Renal pelvis (tissue), 4 donors: ENCODE results near the gene ZSWIM5. TPM values are rescaled to one million over a fixed set of nuclear protein-coding genes. Genes with fewer than 3 reads are reported as not detected.
A peak's percentile ranks its signal among the peaks of the same experiment; 100 is the strongest.
"Not testable (repeated sequence)": the region's sequence is repeated elsewhere in the genome, so short reads cannot be mapped to it uniquely, and the experiment has no call there.

ENCODE experiments used
- DNase-seq: peaks from one replicate; pipeline ENCODE4 v3.0.0-alpha.2; 2013
- polyA plus RNA-seq, 3 donors: library from polyadenylated mRNA; unstranded; fragments of 120-200 nt; gene quantifications; one replicate each; pipeline ENCODE4 v1.2.1, GENCODE V29; 2013; ENCODE audit not compliant: insufficient read length in 3 of 3

The ZSWIM5 gene
- polyA plus RNA-seq, 3 donors, result 6.8 to 8.3 (median 7.6) TPM

DNA sequence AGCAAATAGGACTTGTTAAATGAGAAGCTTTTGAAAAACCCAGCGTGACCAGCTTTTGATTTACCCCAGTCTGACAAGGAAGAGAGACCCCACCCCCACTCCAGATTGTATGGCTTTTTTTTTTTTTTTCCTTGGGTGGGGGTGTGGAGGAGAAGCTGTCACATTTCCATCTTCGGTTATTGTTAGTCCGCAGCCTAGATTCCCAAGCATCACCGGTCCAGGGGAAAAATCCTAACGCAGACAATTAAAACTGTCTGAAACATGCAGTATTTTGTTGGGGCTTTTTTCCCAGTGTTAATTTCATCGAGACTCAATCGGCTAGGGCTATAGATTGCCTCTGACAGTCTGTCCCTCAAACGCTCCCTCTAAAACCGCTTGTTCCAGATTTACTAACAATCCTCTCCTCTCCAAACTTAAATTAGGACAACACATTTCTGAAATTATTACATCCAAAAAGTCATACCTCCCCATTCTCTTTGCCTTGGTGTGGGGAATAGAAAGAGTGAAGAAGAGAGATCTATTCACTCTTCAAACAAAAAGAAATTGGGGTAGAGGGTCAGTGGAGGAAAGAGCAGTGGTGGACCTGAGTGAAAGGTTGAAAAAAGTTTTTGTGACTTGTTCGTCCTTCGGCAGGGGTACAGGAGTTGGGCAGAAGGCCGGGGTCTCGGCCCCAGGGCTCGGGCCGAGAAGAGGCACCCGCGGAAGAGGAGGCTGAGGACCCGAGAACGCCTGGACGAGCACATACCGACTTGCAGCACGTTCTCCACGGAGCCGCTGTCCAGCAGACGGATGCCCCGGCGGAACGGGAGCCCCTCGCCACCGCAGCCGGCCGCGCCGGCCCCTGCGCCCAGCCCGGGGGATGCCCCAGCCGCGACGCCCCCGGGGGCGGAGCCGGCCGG, 1.1 kb downstream of the ZSWIM5 start:
- DNase-seq, result peak; percentile 43

DNA sequence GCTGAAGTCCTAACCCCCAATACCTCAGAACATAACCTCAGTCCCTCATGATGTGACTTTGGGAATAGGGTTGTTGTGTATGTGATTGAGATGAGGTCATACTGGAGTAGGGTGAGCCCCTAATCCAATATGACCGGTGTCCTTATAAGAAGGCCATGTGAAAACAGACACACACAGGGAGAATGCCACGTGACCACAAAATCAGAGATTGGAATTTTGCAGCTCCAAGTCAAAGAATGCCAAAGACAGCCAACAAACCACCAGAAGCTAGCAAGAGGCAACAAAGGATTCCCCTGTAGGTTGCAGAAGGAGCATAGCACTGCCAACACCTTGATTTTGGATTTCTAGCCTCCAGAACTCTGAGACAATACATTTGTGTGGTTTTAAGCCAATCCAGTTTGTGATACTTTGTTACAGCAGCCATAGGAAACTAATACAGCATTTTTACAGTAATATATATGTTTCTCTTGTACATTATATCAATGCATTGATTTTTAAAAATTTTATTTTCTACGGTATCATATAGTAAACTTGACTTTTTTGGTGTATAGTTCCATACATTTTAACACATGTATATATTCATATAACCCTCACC, 5.4 kb downstream of the ZSWIM5 start:
- no peak for DNase-seq

GRCh38 chr1:45200435-45200834, 6.0 kb downstream of the ZSWIM5 start:
- DNase-seq, result no peak

- DNase-seq, result no peak
Measured at GRCh38 chr1:45198185-45198584, 8.2 kb downstream of the ZSWIM5 start.

DNA sequence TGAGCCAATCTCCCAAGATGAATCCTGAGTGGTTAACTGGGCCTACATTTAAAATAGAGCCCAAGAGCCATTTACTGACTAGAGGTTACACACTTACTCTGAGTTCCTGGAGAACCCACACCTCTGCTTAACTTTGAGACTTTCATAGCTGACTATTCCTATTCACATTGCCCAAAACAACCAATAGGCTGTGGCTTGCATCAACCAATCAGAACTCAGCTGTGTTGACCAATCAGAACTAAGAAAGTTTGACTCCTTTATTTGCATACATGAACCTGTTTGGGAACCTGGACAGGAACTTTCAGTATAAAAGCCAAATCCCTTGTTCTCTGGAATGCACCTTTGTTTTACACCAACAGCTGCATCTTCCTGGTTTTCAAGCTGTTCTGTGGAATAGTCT, 9.5 kb downstream of the ZSWIM5 start:
- no peak for DNase-seq

DNA sequence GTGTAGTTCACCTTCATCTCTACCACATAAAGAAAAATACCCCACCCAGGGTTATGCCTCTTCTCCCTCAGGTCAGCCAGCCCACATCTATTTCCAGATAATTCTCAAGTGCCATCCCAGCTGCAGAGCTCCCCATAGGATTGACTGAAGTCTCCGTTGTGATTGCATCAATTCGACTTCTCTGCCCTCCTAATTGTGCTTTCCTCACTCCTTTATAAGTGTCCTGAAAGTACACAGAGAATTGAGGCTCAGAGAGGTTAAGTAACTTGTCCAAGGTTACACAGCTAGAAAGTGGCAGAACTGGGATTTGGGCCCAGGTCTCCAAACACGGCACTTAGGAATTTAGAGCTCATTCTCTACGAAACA, 15.0 kb downstream of the ZSWIM5 start:
- no peak for DNase-seq

DNA sequence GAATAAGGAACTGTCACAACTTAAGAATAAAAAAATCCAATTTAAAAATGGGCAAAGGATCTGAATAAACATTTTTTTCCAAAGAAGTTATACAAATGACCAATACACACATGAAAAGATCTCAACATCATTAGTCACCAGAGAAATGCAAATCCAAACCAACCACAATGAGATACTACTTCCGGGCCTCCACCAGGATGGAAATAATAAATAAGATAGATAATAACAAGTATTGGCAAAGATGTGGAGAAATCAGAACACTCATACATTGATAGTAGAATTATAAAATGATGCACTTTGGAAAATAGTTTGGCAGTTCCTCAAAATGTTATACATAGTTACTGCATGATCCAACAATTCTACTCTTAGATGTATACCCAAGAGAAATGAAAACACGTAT, 18.7 kb downstream of the ZSWIM5 start:
- no peak for DNase-seq

GRCh38 chr1:45179918-45180519, 26.4 kb downstream of the ZSWIM5 start:
- DNase-seq, result not testable (repeated sequence)

- no peak for DNase-seq
Measured at GRCh38 chr1:45177452-45177851, 29.0 kb downstream of the ZSWIM5 start.

DNA sequence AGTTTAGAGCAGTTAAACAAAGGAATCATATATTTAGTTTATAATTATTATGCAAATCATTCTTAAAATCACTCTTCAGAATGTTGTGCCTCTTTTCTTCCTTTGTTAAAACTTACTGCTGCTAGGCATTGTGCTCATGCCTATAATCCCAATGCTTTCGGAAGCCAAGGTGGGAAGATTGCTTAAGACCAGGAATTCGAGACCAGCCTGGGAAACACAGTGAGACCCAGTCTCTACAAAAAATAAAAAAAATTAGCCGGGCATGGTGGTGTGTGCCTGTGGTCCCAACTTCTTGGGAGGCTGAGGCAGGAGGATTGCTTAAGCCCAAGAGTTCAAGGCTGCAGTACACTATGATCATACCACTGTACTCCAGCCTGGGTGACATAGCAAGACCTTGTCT, 33.6 kb downstream of the ZSWIM5 start:
- no peak for DNase-seq

- DNase-seq, result no peak
Measured at GRCh38 chr1:45172005-45172404, 34.4 kb downstream of the ZSWIM5 start.

- no peak for DNase-seq
Measured at GRCh38 chr1:45171575-45171974, 34.8 kb downstream of the ZSWIM5 start.

DNA sequence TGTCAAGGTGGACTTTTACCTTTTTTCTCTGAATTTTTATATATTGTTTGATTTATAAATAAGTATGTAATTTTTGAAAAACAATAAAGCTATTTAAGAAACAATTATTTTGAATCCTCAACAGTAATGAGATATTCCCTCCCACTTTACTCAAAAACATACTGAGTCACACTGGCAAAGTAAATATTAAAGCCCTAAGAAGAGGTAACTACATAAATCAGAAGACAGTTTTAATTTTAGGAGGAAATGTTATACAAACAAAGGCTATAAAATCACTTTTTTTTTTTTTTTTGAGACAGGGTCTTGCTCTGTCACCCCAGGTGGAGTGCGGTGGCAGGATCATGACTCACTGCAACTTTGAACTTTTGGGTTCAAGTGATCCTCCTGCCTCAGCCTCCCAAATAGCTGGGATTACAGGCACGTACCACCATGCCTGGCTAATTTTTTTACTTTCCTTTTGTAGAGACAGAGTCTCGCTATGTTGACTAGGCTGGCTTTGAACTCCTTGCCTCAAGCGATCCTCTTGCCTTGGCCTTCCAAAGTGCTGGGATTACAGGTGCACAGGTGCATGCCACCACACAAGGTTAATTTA, 36.2 kb downstream of the ZSWIM5 start:
- DNase-seq, result no peak

DNA sequence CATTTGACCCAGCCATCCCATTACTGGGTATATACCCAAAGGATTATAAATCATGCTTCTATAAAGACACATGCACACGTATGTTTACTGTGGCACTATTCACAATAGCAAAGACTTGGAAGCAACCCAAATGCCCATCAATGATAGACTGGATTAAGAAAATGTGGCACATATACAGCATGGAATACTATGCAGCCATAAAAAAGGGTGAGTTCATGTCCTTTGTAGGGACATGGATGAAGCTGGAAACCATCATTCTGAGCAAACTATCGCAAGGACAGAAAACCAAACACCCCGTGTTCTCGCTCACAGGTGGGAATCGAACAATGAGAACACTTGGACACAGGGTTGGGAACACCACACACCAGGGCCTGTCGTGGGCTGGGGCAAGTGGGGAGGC, 38.5 kb downstream of the ZSWIM5 start:
- DNase-seq, result not testable (repeated sequence)

GRCh38 chr1:45164307-45164706, 42.1 kb downstream of the ZSWIM5 start:
- not testable (repeated sequence) for DNase-seq

- not testable (repeated sequence) for DNase-seq
Measured at GRCh38 chr1:45163111-45163510, 43.3 kb downstream of the ZSWIM5 start.

DNA sequence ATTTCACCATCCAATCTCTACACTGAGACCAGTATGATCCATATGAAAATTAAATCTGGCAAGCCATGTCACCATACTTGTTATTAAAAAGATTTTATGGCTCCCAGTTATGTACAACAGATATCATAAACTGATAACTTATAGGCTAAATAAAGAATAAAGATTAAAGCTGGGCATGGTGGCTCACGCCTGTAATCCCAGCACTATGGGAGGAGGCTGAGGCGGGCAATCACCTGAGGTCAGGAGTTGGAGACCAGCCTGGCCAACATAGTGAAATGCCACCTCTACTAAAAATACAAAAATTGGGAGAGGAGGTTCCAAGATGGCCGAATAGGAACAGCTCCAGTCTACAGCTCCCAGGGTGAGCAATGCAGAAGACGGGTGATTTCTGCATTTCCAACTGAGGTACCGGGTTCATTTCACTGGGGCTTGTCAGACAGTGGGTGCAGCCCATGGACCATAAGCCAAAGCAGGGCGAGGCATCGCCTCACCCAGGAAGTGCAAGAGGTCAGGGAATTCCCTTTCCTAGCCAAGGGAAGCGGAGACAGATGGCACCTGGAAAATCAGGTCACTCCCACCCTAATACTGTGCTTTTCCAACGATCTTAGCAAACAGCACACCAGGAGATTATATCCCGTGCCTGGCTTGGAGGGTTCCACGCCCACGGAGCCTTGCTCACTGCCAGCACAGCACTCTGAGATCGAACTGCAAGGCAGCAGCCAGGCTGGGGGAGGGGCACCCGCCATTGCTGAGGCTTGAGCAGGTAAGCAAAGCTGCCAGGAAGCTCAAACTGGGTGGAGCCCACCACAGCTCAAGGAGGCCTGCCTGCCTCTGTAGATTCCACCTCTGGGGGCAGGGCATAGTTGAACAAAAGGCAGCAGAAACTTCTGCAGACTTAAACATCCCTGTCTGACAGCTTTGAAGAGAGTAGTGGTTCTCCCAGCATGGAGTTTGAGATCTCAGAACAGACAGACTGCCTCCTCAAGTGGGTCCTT, 44.1 kb downstream of the ZSWIM5 start:
- not testable (repeated sequence) for DNase-seq

DNA sequence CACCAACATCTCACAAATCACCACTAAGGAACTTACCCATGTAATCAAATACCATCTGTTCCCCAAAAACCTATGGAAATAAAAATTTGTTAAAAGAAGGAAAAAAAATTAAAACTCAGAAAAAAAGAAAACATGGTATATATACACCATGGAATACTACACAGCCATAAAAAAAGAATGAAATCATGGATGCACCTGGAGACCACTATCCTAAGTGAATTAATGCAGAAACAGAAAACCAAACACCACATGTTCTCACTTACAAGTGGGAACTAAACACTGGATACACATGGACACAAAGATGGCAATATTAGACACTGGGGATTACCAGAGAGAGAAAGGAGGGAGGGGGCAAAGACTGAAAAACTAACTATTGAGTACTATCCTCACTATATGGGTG, 50.4 kb downstream of the ZSWIM5 start:
- no peak for DNase-seq

GRCh38 chr1:45155423-45155822, 51.0 kb downstream of the ZSWIM5 start:
- DNase-seq, result no peak

DNA sequence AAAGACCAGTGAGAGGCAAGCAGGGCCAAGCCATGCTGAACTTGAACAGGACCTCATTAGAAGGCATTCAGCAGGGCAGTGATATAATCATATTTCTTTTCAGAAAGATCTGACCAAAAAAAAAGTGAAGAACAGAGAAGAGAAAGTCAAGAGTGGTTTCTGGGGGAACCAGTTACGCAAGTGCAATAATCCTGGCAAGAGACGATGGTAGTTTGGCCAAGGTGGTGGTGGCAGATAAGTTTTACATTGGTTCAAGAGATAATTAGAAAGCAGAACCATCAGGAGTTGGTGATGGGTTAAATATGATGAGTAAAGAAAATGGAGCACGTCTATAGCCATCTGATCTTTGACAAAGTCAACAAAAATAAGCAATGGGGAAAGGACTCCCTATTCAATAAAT, 54.3 kb downstream of the ZSWIM5 start:
- no peak for DNase-seq

DNA sequence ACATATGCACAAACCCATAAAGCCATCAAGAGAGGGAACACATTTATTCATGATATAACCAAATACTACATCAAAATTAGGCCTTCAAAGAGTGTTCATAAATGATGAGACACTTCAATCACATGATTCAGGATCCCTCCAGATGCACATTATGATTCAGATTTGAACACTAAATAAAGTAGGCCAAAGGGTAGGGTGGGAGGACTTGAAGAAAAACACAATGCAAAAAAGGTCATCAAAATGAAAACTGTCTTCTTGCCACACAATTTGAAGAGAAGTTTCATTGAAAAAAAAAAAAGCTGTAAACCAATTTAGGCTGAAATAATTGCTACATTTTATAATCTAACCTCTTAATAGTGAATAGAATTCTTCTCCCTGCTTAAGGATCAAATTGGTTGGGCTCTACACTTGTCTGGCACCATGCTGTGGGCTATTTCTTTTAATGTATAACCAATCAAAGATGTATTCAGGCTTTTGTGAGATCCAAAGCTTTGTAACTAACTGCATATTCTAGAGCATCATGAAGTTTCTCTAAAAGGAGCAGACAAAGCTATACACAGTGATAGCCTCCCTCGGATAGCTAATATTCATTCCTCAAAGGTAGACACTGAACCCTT, 58.1 kb downstream of the ZSWIM5 start:
- no peak for DNase-seq
